ENCODE measurements around the gene NOS1AP.

DNA sequence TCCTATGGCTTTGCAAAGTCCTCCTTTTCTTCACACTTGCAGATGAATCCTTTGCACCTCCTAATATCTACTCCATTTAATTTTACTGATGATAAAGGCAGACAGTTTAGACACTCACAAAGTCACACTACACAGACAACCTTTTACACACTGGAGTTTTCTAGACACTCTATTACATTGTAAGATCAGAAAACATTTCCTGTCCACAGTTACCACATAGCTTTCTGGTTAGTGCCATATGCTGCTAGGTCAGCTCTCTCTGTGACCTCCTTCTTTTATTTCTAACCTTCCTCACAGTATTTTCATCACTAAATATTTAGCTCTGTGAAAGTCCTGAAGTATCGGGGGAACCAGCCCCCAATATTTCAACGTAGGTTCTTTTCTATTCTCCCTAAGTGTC, 337.3 kb downstream of the NOS1AP start:
- TF ChIP-seq EZH2phosphoT487 (IDR thresholded peaks at IDR 0.05; ENCODE audit: borderline replicate concordance, low read depth, low read length) (no peak), CTCF (conservative IDR thresholded peaks at IDR 0.05; ENCODE audit: low read length) (no peak)

Data from OCI-LY7 (cell line).